SK-N-SH treated with all-trans-retinoic acid at 6 μM for 48 hours (cell line): ENCODE measurements around the gene DUSP2.
"Not testable (repeated sequence)": the region's sequence is repeated elsewhere in the genome, so short reads cannot be mapped to it uniquely, and the experiment has no call there.

Experiments
- ATAC-seq: fragments of 200-7000 bp; cut with Tn5 transposase; 3 replicates; pipeline ENCODE4 v1.9.1; 2020; ENCODE audit warnings: mild to moderate bottlenecking, moderate library complexity
- BACH2 ChIP-seq: fragments of 250-450 bp; sonication (Bioruptor Pico); IDR thresholded peaks from 2 replicates; pipeline ENCODE4 v1.9.0; 2021; ENCODE audit warnings: mild to moderate bottlenecking, borderline replicate concordance
- CREB5 ChIP-seq: fragments of 250-450 bp; sonication (Bioruptor Pico); IDR thresholded peaks from 2 replicates; pipeline ENCODE4 v1.5.1; 2020; ENCODE audit warnings: low read depth, mild to moderate bottlenecking, moderate library complexity
- CSRNP3 ChIP-seq: fragments of 250-450 bp; sonication (Bioruptor Pico); IDR thresholded peaks from 2 replicates; pipeline ENCODE4 v1.5.1; 2021; ENCODE audit warnings: mild to moderate bottlenecking, moderate library complexity
- ESRRG ChIP-seq: fragments of 250-450 bp; sonication (Bioruptor Pico); IDR thresholded peaks from 2 replicates; pipeline ENCODE4 v1.6.1; 2021; ENCODE audit warnings: mild to moderate bottlenecking
- OSR1 ChIP-seq: fragments of 250-450 bp; sonication (Bioruptor Pico); IDR thresholded peaks from 2 replicates; pipeline ENCODE4 v1.8.0; 2022; ENCODE audit warnings: moderate library complexity, mild to moderate bottlenecking, inconsistent platforms
- PPARA ChIP-seq: fragments of 250-450 bp; sonication (Bioruptor Pico); IDR thresholded peaks from 2 replicates; pipeline ENCODE4 v1.5.0; 2020; ENCODE audit warnings: mild to moderate bottlenecking, borderline replicate concordance
- SNAI2 ChIP-seq: fragments of 250-450 bp; sonication (Bioruptor Pico); IDR thresholded peaks from 2 replicates; pipeline ENCODE4 v1.5.0; 2020; ENCODE audit warnings: mild to moderate bottlenecking, moderate library complexity
- TOX ChIP-seq: fragments of 250-450 bp; sonication (Bioruptor Pico); IDR thresholded peaks from 2 replicates; pipeline ENCODE4 v1.8.0; 2021; ENCODE audit warnings: mild to moderate bottlenecking, moderate library complexity, borderline replicate concordance
- ZC3H10 ChIP-seq: fragments of 250-450 bp; sonication (Bioruptor Pico); IDR thresholded peaks from 2 replicates; pipeline ENCODE4 v1.5.1; 2021; ENCODE audit warnings: mild to moderate bottlenecking, moderate library complexity
- ZFP3 ChIP-seq: fragments of 250-450 bp; sonication (Bioruptor Pico); IDR thresholded peaks from 2 replicates; pipeline ENCODE4 v1.5.0; 2020; ENCODE audit warnings: mild to moderate bottlenecking, moderate library complexity
- ZFP30 ChIP-seq: fragments of 450-650 bp; formaldehyde crosslinking; IDR thresholded peaks from 2 replicates; pipeline ENCODE4 v1.5.0; 2022; ENCODE audit warnings: mild to moderate bottlenecking, moderate library complexity
- ZNF565 ChIP-seq: fragments of 450-650 bp; formaldehyde crosslinking; conservative IDR thresholded peaks from 2 replicates; pipeline ENCODE4 v1.5.0; 2020; ENCODE audit warnings: low read depth, mild to moderate bottlenecking, moderate library complexity
- ZNF70 ChIP-seq: fragments of 450-650 bp; formaldehyde crosslinking; IDR thresholded peaks from 2 replicates; pipeline ENCODE4 v1.5.0; 2020; ENCODE audit warnings: mild to moderate bottlenecking, moderate library complexity
- TF ChIP-seq, protein P1 (sequence below): fragments of 250-450 bp; sonication (Bioruptor Pico); IDR thresholded peaks from 2 replicates; pipeline ENCODE4 v1.8.0; 2021; ENCODE audit warnings: low read depth, mild to moderate bottlenecking, moderate library complexity, borderline replicate concordance
- TF ChIP-seq, protein P2 (sequence below): fragments of 250-450 bp; sonication (Bioruptor Pico); IDR thresholded peaks from 2 replicates; pipeline ENCODE4 v1.8.0; 2020; ENCODE audit warnings: mild to moderate bottlenecking, moderate library complexity, borderline replicate concordance
- TF ChIP-seq, protein P3 (sequence below): fragments of 250-450 bp; sonication (Bioruptor Pico); IDR thresholded peaks from 2 replicates; pipeline ENCODE4 v1.5.0; 2020; ENCODE audit warnings: mild to moderate bottlenecking, moderate library complexity

DUSP2 gene

GRCh38 chr2:96142217-96143113 lies 2.8 kb downstream of the DUSP2 start (continued):
- no peak for TF ChIP-seq ZFP3 (CRISPR knock-in tag)
- TF ChIP-seq, protein P1, sequence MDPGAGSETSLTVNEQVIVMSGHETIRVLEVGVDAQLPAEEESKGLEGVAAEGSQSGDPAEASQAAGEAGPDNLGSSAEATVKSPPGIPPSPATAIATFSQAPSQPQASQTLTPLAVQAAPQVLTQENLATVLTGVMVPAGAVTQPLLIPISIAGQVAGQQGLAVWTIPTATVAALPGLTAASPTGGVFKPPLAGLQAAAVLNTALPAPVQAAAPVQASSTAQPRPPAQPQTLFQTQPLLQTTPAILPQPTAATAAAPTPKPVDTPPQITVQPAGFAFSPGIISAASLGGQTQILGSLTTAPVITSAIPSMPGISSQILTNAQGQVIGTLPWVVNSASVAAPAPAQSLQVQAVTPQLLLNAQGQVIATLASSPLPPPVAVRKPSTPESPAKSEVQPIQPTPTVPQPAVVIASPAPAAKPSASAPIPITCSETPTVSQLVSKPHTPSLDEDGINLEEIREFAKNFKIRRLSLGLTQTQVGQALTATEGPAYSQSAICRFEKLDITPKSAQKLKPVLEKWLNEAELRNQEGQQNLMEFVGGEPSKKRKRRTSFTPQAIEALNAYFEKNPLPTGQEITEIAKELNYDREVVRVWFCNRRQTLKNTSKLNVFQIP (CRISPR knock-in tag) = no peak
- no peak for TF ChIP-seq OSR1 (CRISPR knock-in tag)
- no peak for TF ChIP-seq ZNF565

DNA sequence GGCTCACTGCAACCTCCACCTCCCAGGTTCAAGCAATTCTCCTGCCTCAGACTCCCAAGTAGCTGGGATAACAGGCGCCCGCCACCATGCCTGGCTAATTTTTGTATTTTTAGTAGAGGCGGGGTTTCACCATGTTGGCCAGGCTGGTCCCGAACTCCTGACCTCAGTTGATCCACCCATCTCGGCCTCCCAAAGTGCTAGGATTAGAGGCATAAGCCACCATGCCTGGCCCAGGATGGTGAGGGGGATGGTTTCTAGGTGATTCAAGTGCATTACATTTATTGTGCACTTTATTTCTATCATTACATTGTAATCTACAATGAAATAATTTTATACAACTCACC lies 3.6 kb downstream of the DUSP2 start:
- not testable (repeated sequence) for ATAC-seq

DNA sequence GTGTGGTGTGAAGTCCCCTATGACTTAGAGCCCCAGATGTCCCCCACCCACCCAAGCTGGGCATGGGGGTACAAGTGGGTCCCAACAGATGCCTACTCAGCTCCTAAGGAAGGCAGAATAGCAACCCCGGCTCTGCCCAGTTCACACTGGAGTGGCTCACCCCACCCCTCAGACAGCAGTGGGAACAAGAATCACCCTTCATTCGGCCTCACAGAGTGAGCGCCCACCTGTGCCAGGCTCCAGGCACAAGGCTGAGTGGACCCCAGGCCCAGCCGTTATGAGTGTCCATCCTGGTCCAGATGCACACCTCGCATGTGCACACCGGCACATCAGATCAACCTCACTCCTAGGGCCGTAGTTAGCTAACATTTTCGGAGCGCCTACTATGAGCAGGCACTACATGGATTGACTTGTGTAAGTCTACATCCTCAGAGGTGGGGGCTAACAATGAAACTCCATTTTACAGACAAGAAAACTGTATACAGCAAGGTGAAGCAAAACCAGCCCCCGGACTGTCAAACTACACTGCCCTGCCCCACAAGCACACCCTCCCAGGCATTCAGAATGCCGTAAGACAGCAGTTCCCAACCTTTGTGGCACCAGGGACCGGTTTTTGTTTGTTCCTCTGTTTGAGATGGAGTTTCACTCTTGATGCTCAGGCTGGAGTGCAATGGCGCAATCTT lies 4.2 kb downstream of the DUSP2 start:
- no peak for ATAC-seq
- no peak for TF ChIP-seq ZC3H10 (CRISPR knock-in tag)
- no peak for TF ChIP-seq ZNF565
- TF ChIP-seq CREB5 = no peak

DNA sequence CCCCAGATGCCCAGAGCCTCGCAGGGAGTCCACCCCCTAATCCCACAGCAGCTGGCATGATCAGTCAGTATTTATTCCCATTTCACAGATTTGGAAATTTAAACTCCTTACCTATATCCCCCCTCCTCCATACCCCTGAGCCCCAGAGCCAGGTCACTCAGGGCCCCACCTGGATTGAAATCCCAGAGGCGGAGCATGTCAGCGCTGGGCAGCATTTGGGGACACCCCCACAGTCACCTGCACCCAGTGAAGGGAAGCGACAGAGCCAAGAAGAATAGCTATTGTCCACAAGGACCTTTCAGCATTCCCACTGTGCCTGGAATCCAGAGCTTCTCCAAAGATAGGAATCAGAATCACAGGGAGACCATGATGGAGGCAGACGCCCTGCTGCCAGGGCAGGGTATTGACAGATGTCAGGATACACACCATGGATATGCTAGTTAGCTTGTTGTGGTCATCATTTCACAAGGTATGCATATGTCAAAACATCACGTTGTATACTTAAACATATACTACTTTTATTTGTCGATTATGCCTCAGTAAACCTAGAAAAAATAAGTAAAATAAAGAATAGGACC lies 6.0 kb downstream of the DUSP2 start:
- TF ChIP-seq PPARA (CRISPR knock-in tag) (no peak), TOX (no peak), ZFP30 (CRISPR knock-in tag) (no peak), BACH2 (CRISPR knock-in tag) (no peak), ZNF70 (CRISPR knock-in tag) (no peak), ESRRG (CRISPR knock-in tag) (no peak), OSR1 (CRISPR knock-in tag) (no peak), CSRNP3 (CRISPR knock-in tag) (no peak), CREB5 (no peak), ZFP3 (CRISPR knock-in tag) (no peak), SNAI2 (CRISPR knock-in tag) (no peak)
- TF ChIP-seq, protein P2, sequence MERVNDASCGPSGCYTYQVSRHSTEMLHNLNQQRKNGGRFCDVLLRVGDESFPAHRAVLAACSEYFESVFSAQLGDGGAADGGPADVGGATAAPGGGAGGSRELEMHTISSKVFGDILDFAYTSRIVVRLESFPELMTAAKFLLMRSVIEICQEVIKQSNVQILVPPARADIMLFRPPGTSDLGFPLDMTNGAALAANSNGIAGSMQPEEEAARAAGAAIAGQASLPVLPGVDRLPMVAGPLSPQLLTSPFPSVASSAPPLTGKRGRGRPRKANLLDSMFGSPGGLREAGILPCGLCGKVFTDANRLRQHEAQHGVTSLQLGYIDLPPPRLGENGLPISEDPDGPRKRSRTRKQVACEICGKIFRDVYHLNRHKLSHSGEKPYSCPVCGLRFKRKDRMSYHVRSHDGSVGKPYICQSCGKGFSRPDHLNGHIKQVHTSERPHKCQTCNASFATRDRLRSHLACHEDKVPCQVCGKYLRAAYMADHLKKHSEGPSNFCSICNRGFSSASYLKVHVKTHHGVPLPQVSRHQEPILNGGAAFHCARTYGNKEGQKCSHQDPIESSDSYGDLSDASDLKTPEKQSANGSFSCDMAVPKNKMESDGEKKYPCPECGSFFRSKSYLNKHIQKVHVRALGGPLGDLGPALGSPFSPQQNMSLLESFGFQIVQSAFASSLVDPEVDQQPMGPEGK (CRISPR knock-in tag) = no peak
- TF ChIP-seq, protein P3, sequence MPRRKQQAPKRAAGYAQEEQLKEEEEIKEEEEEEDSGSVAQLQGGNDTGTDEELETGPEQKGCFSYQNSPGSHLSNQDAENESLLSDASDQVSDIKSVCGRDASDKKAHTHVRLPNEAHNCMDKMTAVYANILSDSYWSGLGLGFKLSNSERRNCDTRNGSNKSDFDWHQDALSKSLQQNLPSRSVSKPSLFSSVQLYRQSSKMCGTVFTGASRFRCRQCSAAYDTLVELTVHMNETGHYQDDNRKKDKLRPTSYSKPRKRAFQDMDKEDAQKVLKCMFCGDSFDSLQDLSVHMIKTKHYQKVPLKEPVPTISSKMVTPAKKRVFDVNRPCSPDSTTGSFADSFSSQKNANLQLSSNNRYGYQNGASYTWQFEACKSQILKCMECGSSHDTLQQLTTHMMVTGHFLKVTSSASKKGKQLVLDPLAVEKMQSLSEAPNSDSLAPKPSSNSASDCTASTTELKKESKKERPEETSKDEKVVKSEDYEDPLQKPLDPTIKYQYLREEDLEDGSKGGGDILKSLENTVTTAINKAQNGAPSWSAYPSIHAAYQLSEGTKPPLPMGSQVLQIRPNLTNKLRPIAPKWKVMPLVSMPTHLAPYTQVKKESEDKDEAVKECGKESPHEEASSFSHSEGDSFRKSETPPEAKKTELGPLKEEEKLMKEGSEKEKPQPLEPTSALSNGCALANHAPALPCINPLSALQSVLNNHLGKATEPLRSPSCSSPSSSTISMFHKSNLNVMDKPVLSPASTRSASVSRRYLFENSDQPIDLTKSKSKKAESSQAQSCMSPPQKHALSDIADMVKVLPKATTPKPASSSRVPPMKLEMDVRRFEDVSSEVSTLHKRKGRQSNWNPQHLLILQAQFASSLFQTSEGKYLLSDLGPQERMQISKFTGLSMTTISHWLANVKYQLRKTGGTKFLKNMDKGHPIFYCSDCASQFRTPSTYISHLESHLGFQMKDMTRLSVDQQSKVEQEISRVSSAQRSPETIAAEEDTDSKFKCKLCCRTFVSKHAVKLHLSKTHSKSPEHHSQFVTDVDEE (CRISPR knock-in tag) = no peak
- TF ChIP-seq, protein P1 (CRISPR knock-in tag) = no peak
- TF ChIP-seq, all 23 proteins: peak for 0
- ATAC-seq = no peak
